ENCODE measurements around the gene TRMT112.

TRMT112 gene

DNA sequence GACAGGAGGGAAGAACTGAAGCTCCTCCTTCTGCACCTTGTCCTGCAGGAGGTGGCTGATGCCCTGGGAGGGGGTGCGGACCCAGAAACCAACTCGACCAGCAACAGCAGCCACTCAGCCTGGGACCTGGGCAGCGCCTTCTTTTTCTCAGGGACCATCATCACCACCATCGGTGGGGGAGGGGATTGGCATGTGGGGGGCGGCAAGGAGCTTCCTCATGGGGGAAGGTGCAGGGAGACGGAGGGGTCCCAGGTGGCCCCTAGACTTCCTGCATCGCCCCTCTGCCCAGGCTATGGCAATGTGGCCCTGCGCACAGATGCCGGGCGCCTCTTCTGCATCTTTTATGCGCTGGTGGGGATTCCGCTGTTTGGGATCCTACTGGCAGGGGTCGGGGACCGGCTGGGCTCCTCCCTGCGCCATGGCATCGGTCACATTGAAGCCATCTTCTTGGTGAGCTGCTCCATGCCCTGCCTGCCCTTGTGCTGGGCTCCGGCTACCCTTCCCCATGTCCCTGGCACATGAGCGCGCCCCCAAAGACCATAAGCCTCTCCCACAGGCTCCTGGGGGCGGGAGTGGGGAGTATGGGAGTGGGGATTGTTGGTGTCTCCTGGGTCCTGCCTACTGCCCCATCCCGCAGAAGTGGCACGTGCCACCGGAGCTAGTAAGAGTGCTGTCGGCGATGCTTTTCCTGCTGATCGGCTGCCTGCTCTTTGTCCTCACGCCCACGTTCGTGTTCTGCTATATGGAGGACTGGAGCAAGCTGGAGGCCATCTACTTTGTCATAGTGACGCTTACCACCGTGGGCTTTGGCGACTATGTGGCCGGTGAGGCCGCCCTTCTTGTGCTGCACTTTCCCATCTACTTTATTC lies 20.3 kb downstream of the TRMT112 start:
- DNase-seq, result no peak

DNA sequence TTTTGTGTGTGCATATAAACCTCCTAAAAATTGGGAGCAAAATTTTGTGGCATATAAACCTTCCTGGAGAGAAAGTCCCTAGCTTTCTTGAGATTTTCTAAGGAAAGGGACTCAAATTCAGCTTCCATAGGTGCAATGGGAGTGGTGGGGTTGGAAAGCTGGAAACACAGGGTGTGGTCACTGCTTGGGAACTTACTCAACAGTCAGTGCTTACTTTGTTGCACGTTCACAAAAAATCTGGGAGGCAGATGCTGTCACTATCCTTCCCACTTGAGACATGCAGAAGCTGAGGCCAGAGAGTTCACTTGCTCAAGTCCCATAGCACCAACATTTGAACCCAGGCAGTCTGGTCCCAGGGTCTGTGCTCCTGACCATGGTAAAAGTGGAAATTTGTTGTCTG lies 21.1 kb downstream of the TRMT112 start:
- no peak for DNase-seq

DNA sequence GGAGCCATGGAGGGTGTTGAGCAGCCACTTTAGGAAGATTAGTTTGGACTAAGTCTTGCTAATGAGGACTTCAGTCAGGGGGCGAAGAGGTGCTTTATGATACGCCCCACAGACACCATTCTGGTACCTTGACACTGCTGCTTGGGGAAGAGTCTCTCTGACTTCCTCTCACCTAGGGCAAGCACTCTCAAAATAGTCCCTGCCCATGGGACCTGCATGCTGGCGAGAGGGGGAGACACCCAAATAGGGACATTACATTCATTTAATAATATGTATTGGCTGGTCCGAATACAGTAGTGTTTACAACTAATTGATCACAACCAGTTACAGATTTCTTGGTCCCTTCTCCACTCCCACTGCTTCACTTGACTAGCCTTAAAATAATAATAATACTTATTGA lies 21.6 kb downstream of the TRMT112 start:
- DNase-seq, result no peak

DNA sequence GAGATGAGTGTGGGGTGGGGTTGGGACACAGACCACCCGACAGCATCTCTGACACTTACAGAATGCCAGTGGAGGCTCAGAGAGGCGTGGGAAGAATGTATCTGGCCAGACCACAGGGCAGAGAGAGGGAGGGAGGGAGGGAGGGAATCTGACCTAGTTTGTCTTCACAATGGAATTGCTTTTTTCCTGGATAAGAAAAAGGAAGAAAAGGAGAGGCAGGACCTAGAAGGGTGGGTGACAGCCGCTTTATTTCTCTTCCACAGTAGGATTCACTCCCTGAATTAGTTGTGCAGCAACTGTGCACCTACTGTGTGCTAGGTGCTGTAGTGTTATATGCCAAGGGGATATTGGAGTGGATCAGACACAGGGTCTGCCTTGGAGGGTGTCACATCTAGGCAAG lies 22.6 kb downstream of the TRMT112 start:
- DNase-seq, result no peak

DNA sequence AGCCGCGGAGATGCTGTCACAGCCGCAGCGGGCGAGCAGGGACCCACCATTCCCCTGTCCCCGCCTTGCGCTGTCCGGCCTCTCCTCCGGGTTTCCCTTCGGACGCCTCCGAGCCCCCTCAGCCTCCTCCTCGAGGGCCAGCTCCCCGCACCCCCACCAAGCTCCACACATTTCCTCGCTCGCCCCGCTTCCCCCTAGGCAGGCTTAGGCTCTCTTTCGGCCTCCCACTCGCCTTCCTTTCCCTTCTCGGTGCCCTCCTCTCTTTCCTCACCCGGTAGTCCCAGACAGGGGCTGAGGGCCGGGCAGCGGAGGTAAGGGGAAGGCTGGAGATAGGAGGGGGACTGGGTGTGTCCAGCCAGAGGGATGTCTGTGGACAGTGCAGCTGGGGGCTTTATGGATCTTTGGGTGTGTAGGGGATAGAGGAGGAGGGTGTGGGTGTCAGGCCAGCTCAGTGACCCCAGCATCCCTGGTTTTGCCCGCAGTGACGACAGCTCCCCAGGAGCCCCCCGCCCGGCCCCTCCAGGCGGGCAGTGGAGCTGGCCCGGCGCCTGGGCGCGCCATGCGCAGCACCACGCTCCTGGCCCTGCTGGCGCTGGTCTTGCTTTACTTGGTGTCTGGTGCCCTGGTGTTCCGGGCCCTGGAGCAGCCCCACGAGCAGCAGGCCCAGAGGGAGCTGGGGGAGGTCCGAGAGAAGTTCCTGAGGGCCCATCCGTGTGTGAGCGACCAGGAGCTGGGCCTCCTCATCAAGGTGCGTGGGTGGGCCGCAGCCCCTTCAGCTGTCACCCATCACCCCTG lies 24.7 kb downstream of the TRMT112 start:
- peak in 1 of 58 donors; percentile 20 for DNase-seq

DNA sequence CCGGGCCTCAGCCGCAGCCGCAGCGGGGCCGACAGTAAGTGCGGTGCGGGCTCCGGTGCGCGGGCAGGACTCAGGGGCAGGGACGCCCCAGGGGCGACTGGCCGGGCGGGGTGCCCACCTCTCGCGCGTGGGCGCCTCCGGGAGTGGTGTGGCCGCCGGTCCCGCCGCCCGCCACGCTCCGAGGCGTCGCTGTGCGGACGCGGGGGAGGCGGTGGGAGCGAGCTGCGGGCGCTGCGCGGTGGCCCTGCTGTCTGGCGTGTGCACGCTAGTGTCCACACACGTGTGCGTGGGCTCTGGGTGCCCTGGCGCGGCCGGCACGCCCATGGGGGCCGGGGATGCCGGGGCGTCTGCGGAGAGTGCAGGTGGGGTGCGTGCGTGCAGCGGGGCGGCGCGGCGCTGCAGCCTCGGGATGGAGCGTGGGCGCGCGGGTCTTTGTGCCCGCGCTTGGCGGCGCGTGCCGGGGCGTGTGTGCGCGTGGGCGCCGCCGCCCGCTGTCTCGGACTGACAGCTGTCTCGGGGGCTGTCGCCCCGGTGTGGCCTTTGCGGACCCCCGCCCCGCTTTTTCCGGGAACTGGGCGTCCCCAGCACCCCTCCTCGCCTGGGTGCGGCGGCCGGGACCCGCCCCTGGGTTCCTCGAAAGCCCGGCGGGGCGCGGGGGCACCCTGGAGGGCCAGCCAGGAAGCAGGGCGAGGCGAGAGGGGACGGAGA lies 25.5 kb downstream of the TRMT112 start:
- peak in 2 of 58 donors; percentile 38 to 62 for DNase-seq

DNA sequence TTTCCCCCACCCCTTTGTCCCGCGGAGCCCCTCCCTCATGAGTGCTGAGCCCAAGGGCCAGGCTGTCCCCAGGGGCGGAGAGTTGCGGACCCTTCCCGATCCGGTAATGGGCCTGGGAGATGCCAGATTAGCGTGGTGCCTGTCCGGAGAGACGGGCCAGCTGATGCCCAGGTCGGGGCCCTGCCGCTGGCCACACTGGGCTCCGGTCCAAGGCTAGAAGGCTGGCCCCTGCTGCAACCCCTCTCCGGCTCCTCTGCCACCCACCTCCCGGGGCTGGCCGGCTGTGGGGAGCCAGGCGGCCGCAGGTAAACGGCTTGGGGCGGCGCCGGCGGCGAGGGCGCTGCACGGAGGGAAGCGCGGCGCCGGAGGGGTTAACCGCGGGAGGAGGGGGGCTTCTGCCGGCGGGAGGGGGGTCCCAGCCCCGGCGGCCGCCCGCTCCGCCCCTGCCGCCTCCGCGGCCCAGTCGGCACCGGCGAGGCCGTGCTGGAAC lies 26.1 kb downstream of the TRMT112 start, which contains the start of gene KCNK4:
KCNK4 (plus strand) TSS at position 41 of the 490 bp plus-strand sequence. CDS start 1,717 bp downstream, outside the sequence.
- no peak for DNase-seq

DNA sequence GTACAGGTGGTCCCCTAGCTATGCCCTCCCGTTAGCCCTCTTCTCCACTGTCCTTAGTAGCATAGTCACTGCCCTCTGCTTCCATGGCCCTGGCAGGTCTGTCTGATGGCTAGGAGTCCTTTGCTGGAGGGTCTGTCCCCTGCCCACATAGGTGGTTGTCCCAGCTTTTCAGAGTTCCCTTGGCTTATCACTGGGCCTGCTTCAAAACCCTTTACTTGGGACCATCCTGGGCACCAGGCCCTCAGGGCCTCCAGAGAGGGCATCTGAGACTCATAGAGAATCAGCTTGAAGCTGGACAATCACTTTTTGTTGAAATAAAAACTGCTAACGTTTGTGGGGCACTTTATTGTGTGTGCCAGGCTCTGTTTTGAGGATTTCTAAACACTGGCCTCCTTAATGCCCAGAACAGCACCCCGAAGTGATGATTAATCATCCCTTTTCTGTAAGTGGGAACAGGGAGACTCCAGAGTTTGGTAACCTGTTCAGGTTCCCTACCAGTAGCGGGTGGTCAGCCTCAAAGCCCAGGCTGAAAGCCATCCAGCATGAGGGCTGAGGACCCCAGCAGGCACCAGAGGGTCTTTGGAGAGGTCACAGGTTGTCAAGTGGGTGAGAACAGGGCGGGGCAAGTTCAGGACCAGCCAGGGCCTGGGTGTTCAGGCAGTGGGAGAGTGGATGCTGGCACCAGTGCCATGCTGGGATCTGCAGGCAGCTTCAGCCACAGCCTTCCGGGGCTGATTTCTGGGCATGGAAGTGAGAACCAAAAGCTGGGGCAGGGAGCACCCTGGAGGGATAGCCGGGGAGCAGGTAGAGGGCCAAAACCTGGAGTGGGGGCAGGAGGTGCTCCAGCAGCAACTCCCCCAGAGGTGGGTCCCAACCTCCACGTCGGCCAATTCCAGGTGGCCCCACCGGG lies 26.8 kb downstream of the TRMT112 start:
- no peak for DNase-seq

DNA sequence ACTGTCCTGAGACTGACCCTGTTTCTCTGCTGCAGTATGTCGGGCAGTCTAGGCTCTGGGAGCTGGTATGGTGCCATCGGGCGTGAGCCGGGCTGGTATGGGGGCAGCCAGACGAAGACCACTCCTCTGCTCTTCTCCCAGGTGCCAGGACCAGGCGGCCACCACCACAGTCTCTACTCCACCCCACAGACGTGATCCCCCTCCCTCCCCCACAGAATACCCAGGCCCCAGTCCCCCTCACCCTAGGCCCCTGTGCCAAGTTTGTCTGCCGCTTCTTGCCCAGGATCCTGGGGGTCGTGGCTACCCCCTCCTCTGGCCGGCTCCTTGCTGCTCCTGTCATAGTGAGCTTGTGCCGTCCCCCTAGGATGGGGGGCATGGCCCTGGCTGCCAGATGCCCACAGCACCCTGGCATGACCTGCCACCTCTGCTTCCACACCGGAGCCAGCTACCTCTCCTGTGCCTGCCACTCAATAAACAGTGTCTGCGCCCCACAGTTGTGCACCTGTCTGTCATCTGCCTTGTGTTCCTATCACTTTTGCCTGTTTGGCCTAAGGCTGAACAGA lies 28.3 kb downstream of the TRMT112 start:
- DNase-seq, result no peak

DNA sequence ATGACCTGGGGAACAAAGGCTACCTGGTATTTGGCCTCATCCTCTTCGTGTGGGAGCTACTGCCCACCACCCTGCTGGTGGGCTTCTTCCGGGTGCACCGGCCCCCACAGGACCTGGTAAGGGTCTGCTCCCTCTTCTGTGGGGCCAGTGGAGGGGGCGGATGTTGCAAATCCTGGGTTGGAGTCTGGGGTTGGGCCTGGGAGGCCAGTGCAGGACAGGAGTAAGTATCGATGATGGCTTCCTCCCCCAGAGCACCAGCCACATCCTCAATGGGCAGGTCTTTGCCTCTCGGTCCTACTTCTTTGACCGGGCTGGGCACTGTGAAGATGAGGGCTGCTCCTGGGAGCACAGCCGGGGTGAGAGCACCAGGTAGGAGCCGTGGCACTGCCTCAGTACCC lies 29.0 kb downstream of the TRMT112 start:
- no peak for DNase-seq

DNA sequence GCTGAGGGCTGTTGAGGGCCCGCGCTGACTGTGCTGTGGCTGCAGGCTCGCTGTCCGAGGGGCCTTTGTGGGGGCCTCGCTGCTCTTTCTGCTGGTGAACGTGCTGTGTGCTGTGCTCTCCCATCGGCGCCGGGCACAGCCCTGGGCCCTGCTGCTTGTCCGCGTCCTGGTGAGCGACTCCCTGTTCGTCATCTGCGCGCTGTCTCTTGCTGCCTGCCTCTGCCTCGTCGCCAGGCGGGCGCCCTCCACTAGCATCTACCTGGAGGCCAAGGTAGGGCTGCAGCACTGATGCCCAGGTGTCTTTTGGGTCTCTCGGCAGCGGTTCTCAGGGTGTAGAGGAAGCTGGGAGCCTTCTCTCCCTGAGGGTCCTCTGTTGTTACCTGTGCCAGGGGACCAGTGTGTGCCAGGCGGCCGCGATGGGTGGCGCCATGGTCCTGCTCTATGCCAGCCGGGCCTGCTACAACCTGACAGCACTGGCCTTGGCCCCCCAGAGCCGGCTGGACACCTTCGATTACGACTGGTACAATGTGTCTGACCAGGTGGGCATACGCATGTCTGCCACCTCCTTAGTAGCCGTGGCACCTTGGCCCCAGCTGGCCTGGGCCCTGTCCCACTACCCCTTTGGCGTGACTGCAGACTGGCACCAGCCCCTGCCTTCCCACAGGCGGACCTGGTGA lies 29.5 kb downstream of the TRMT112 start:
- no peak for DNase-seq

DNA sequence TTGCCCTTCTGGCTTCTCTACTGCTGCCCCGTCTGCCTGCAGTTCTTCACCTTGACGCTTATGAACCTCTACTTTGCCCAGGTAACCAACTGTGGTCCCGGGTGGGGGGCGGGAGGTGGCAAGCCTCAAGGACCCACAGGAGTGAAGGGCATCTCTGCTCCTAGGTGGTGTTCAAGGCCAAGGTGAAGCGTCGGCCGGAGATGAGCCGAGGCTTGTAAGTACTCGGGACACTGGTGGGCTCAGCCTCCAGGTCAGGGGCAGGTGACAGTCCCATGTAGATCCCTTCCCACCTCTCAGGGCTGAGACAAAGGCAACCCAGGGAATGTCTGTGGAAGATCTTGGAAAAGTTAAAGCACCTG lies 30.6 kb downstream of the TRMT112 start:
- DNase-seq, result no peak

DNA sequence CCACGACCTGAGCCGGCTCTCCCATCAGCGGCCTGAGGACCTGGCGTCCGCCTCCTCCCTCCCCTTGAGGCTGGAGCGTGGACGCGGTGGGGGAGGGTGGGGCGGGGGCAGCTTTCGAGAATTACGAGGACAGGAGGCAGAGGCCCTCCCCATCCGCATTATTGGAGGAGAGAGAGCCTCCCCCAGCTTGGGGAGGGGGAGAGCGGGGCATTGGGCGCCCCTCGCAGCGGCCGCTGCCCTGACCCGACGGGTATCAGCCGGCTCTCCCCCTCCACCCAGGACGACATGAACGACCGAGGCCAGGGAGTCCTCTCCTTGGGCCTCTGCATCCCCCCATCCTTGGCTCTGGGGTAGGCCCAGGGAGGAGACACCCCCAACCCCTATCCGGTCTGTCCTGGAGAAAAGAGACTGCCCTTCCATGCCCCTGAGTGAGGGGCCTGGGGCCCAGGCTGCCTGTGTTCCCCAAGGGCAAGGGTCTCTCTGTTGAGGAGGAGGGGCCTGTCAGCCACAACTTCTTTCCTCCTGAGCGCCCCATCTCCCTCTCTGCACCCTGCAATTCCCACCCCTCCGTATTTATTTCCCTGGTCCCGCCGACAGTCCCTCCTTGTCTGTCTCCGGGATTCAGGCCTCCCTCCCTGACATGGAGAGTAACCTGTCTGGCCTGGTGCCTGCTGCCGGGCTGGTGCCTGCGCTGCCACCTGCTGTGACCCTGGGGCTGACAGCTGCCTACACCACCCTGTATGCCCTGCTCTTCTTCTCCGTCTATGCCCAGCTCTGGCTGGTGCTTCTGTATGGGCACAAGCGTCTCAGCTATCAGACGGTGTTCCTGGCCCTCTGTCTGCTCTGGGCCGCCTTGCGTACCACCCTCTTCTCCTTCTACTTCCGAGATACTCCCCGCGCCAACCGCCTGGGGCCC lies 31.2 kb downstream of the TRMT112 start:
- DNase-seq, result peak in 1 of 58 donors; percentile 22

DNA sequence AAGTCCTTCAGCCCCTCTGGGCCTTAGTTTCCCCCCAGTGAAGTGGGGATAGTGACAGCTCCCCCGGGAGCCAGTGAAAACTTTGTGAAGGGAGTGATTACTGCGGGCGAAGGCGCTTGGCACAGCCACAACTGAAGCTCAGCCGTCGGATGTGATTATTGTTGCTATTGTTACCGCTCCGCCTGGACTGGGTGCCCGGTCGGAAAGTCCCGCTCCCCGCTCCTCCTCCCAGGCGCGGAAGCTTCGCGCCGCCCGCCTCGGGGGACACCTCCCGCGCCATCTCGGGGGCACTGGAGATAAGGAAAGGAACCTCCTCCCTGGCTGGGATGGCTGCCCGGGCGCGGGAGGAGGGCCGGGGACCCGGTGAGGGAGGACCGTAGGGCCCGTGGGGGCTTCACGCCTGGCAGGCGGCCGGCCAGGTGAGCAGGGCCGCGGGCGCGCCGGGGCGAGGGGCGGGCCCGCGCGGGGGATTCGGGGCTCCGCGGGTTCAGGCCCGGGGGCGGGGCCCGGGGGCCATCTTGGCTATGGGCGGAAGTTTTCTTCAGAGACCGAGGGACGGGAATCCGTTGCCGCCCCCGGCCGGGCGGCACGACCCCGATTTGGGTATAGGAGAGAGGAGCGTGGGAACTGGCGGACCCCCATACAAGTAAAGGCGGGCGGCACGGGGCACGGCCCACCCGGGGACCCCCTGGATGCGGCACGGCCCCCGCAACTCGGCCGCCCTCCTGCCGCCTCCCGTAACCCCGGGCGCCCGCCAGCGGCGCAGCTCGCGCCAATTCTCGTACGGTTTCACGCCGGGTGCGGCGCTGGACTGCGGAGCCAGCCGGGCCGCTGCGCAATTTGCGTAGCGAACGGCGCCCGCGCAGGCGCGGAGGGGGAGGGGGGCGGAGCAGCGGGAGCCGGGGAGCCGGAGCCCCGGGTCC lies 32.1 kb downstream of the TRMT112 start, which contains the start of gene GPR137:
GPR137 (plus strand) TSS at position 887 of the 923 bp plus-strand sequence. CDS start 677 bp downstream, outside the sequence.
- DNase-seq, result peak in 57 of 58 donors; percentile 67 to 95 (median 88)

DNA sequence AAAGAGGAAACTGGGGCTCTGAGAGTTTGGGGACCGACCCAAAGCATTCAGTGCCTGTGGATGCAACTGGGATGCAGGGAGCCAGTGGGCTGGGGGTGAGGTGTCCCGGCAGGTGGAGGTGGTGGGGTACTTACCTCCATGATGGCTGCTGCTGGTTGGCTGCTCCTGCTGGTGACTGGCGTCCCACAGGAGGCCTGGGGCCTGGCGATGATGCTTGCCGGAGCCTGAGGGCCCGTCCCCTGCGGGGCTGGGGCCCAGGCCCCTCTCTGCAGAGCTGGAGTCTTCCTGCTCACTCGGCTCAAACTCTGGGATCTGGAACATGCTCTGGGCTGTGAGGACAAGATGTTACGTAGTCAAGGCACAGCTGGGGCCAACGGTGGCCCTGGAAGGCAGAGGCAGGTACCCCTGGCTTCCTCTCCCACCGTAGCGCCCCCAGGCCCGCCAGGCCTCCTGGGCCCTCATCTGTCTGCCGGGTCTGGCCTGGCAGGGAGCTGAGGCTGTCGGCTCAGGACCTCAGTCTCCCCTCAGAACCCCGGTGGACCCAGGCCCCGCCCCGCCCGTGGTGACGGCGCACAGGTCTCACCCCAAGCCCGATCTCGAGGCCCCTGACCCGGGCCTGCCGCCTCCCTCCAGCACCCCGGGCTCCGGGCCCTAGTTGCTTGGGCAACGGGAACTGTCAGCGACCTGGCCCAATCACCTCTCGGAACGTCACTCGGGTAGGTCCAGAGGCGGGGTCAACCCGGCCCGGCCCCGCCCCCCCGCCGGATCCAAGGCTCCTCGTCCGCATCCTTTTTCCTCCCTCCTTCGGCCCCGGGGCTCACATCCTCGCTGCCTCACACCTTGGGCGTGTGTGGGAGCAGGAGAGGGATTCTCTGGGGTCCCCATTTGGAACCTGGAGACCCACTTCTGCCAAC lies 33.1 kb downstream of the TRMT112 start, which contains the start of gene BAD:
BAD (minus strand) TSS at position 618 of the 914 bp plus-strand sequence; CDS start at position 321, 297 bp downstream.
- peak; percentile 55 to 98 (median 94) for DNase-seq

DNA sequence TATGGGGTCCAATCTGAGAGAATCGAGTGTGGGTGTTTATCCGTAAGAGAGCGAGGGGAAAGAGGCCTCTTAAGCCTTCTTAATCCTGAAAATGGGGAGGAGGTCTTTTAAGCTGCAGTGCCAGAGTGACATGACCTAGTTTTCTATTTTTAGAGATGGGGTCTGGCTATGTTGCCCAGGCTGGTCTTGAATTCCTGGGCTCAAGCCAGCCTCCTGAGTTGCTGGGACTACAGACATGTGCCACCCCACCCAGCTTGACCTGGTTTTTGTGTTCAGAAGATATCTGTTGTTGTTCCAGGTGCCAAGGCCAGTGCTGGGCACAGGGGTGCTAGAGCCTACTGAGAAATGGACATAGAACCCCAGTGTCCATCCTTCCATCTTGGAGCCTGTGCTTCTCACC lies 34.3 kb downstream of the TRMT112 start:
- no peak for DNase-seq

Measured in anterior cingulate cortex (tissue), 58 donors.